ENCODE results near the gene XXYLT1.
"Not testable (repeated sequence)": the region's sequence is repeated elsewhere in the genome, so short reads cannot be mapped to it uniquely, and the experiment has no call there.

XXYLT1 gene

GRCh38 chr3:195204360-195205163, 66.4 kb downstream of the XXYLT1 start:
- DNase-seq, result no peak

GRCh38 chr3:195203606-195204005, 67.4 kb downstream of the XXYLT1 start:
- DNase-seq, result no peak

- no peak for DNase-seq
Measured at GRCh38 chr3:195201295-195201694, 69.7 kb downstream of the XXYLT1 start.

DNA sequence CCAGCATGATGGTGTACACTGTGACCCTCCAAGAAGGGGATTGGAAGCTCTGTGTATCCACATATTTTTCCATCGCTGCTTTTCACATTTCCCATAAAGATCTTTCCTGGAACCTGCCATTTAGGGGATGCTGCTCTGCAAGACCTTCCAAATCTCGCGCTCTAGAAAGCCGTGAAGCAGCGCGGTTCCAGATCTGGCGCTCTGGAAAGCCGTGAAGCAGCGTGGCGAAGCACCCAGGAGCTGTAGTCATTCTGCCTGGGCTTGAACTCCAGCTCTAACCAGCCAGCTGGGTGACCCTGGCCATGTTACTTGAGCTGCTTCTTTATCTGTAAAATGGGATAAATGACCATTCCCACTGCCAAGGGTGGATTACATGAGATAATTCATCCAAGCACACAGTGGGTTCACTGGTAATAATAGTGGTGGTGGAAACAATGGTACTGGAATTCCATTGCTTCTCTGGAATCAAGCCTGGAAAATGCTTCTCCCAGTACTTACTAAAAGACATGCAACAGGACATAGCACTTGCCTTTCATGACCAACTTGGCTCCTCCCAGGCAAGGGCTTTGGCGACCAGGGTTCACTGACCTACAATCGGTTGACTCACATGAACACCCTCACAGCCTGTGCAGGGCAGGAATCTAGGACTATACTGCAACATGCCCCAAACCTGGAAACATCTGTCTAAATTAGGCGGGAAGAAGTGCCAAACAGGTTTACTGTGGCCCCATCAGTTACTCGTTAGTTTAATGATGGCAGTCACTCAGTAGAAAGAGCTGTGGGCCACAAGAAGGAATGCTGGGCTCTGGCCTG, 70.7 kb downstream of the XXYLT1 start:
- DNase-seq, result no peak

DNA sequence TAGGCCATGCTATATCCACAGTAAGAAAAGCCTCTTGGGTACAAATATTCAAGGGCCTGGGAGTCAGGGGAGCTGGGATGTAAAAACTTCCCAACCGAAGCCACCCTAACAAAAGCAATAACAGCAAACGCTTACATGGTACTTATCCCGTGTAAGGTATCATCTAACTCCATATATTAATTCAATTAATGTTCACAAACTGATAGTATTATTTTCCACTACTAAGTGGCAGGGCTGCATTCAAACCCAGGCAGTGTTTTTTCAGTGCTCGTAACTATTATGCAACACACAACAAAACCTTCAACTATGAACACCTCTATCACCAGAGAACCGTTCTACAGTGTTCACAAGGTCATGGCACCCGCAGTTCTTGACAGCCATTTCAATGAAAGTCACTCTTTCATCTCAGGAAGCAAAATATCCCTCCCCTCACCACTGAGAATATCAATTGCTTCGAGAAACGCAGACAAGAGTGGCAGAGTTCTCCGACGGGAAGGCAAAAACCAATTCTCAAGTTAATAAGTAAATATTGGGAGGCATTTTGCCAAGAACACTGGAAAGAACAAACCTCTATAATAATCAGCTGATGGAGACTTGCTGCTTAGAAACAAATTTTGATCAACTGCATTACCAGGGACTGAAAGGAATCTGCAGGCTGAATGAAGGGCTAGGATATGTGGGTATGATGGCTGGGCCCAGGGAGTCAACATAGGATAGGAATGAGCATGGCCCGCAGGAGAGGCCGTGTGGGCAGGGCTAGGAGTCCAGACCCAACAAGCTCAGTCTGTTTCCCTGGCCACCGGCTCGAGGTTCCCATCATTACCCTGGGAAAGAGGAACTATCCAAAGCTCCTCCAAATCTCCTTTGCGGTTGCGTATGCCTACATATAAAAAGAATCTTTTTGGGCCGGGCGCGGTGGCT, 72.3 kb downstream of the XXYLT1 start:
- no peak for DNase-seq

- DNase-seq, result no peak
Measured at GRCh38 chr3:195197765-195198425, 73.1 kb downstream of the XXYLT1 start.

DNA sequence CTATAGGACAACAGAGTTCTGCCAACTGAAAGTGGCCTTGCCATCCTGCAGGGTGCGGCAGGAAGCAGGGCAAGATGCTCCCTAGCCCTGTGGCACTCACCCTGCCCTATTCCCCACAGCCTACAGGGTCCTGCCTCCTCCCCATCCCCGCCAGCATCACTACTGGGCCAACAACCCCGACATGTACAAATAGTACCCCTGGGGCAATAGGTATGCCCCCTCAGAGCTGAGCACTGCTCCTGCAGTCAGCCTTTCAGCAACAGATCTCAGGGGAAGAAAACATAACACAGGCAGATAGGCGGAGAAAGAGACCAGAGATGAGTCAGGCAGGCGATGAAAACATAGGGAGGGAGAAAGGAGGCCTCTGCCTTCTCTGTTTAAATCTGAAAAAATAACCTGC, 74.7 kb downstream of the XXYLT1 start:
- DNase-seq, result no peak

DNA sequence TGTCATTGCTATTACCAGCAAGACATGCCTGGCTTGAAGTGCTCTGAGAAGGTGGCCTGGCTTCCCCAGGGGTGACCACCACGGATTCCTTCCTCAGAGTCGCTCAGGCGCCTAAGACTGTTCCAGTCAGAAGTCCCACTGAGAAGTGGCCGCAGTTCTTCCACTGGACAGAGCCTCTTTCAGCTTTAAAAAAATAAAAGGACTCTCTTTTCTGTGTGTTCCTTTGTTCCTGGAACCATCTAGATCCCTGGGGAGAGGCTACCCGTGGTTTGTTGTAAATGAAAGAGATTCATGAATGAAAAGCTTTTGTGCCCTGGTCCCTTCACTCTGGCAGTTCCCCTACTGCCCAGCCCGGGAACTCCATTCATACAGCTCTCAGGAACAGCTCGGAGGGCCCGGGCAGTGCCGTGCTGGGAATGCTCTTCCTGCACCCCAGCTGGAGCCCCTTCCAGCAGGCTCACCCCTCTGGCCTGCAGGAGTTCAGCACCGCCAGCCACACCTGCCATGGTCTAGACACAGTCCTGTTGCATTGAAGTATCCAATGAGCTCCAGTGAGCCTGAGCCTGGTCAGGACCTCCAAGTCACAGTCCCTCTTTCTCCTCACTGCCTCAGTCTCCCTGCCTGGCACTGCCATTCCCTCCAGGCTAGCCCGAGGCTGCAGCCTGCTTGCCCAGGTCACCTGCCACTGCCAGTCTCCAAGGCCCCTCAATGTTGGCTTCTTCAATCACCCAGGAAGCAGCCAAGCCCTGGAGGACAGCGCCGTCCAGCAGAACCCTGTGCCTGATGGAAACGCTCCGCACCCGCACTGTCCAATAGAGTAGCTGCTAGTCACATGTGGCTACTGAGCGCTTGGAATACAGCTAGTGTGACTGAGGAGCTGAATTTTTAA, 75.4 kb downstream of the XXYLT1 start:
- no peak for DNase-seq

GRCh38 chr3:195194559-195195206, 76.3 kb downstream of the XXYLT1 start:
- no peak for DNase-seq

DNA sequence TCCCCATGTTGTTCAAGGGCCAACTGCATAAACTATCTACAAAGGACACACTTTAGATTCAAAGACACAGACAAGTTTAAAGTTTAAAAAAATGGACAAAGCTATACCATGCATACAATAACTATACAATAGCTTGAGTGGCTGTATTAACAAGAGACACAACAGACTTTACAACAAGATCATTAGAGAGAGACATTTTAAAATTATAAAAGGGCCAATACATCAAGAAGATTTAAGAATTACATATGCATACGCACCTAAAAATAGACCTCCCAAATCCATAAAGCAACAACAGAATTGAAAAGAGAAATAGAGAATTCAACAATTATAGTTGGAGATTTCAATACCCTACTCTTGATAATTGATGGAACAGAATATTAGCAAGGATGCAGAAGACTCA, 79.4 kb downstream of the XXYLT1 start:
- no peak for DNase-seq

GRCh38 chr3:195189821-195190220, 81.1 kb downstream of the XXYLT1 start:
- DNase-seq, result no peak

- no peak for DNase-seq
Measured at GRCh38 chr3:195188426-195188927, 82.5 kb downstream of the XXYLT1 start.

GRCh38 chr3:195187609-195188425, 83.1 kb downstream of the XXYLT1 start:
- no peak for DNase-seq

GRCh38 chr3:195186710-195187047, 84.3 kb downstream of the XXYLT1 start:
- DNase-seq, result not testable (repeated sequence)

- DNase-seq, result no peak
Measured at GRCh38 chr3:195186041-195186709, 84.8 kb downstream of the XXYLT1 start.

DNA sequence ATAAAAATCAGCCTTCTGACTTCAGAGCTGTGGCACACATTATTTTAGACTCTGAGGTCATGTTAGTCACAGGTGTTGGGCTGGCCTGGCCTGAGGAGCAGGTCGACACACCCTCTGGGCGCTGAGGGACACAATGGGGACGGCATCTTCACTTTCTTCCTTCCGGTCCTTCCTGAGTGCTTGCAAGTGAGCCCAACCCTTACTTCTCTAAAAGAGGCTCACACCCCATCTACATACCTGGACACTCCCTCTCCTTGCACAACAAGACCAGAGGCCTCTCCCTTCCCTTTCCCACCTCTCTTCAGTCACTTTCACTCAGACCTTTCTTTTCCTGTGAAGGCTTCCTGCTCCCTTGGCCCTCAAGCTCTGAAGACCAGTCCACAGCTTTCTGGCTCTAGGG, 85.4 kb downstream of the XXYLT1 start:
- no peak for DNase-seq

DNA sequence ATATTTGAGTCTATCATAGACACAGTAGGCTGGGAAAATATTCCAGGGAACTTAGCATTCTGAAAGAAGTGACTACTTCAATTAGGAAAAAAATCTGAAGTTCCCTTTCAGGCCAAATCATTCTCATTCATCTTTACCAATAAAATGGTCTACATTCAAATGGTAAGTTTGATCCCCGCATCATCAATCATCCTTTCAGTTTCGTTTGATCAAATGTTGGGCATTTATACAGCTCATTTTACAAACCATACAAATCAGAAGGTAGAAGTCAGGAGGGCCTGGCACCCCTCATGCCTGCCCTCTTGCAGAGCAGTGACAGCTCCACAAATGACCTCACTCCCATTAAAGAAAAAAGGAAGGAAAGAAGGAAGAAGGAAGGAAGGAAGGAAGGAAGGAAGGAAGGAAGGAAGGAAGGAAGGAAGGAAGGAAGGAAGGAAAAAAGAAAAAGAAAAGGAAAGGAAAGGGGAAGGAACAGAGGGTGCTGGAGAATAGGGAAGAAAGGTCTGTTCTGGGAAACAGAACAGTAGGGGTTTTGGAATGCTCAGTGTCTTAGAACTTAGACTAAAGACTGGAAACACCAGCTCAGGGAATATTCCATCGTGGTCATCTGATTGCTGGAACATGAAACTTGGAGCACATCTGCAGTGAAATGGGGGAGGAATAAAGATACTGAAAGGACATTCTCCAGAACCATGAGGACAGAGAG, 86.1 kb downstream of the XXYLT1 start:
- no peak for DNase-seq

DNA sequence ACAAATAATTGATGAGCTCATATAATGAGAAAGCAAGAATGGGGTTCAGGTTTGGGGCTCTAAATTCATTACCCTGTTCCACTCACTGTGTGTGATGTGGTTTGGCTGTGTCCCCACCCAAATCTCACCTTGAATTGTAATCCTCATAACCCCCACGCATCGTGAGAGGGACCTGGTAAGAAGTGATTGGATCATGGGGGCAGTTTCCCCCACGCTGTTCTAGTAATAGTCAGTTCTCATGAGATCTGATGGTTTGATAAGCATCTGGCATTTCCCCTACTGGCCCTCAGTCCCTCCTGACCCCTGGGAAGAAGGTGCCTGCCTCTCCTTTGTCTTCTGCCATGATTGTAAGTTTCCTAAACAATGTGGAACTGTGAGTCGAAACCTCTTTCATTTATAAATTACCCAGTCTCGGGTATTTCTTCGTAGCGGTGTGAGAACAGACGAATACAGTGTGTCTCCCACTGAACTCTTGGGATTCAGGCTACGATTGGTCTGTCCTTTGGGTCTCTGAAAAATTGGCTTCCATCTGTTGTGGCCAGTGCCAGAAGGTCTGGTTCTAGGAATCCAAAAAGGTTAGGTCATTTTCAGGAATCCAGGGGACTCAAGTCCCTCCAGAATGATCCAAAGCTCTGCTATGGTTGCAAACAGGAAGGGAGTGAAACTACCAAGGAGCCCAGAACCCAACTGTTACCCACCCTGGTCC, 87.7 kb downstream of the XXYLT1 start:
- no peak for DNase-seq

Data from activated CD4-positive, CD25-positive, alpha-beta regulatory T cell treated with anti-CD3 and anti-CD28 coated beads, Interleukin-2, amount 50 U/mL, for 72 hours (primary cell).